GM13977 (cell line): ENCODE measurements around the gene TEX19.
"Not testable (repeated sequence)": the region's sequence is repeated elsewhere in the genome, so short reads cannot be mapped to it uniquely, and the experiment has no call there.

ENCODE experiments used
- DNase-seq: peaks from one replicate; pipeline ENCODE4 v3.0.0; 2012; ENCODE audit warnings: low spot score
- CTCF ChIP-seq: IDR thresholded peaks from 2 replicates; pipeline ENCODE4 v1.5.1; 2012; ENCODE audit warnings: mild to moderate bottlenecking, control low read depth; ENCODE audit not compliant: insufficient read depth; ENCODE audit errors: extremely low read depth, missing control alignments
- in situ Hi-C: fragments of 300-500 bp; cut with MboI; formaldehyde crosslinking; loops from one replicate; pipeline ENCODE4 v1.12.0; 2022; ENCODE audit warnings: low sequenced_read_pairs, low pct_unique_long_range_greater_than_20kb, mixed read lengths, inconsistent platforms; ENCODE audit not compliant: unreplicated experiment

TEX19 gene

GRCh38 chr17:82357394-82357793 lies 1.7 kb upstream of the TEX19 start:
- TF ChIP-seq CTCF: no peak
- in situ Hi-C loops: loop anchor here (10.0 kb wide), 1 partner anchor 197 kb away; no protein-coding TSS in a partner anchor
- DNase-seq: no peak

- in situ Hi-C loops: loop anchor here (10.0 kb wide), 1 partner anchor 195 kb away; no protein-coding TSS in a partner anchor
- DNase-seq: not testable (repeated sequence)
These were observed 516 bp downstream of the TEX19 start for GRCh38 chr17:82359451-82360074.

DNA sequence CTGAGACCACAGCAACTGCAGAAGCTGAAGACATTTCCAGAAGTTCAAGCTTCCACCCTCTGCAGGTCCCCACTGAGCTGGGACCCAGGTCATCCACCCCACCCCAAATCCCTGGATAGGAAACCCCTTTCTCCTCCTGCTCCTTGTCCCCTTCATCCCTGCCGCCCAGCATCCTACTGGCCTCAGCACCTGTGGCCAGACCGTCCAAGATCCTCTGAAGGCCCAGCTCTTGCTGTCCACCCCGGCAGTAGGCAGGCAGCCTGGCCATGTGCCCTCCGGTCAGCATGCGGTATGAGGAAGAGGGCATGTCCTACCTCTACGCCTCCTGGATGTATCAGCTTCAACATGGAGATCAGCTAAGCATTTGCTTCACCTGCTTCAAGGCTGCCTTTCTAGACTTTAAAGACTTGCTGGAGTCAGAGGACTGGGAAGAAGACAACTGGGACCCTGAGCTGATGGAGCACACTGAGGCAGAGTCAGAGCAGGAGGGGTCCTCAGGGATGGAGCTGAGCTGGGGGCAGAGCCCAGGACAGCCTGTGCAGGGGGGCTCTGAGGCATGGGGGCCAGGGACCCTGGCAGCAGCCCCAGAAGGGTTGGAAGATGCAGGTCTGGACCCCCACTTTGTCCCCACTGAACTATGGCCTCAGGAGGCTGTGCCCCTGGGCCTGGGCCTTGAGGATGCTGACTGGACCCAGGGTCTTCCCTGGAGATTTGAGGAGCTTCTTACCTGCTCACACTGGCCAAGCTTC lies 3.0 kb downstream of the TEX19 start:
- in situ Hi-C loops: no loop called here
- DNase-seq: no peak
- no peak for TF ChIP-seq CTCF

DNA sequence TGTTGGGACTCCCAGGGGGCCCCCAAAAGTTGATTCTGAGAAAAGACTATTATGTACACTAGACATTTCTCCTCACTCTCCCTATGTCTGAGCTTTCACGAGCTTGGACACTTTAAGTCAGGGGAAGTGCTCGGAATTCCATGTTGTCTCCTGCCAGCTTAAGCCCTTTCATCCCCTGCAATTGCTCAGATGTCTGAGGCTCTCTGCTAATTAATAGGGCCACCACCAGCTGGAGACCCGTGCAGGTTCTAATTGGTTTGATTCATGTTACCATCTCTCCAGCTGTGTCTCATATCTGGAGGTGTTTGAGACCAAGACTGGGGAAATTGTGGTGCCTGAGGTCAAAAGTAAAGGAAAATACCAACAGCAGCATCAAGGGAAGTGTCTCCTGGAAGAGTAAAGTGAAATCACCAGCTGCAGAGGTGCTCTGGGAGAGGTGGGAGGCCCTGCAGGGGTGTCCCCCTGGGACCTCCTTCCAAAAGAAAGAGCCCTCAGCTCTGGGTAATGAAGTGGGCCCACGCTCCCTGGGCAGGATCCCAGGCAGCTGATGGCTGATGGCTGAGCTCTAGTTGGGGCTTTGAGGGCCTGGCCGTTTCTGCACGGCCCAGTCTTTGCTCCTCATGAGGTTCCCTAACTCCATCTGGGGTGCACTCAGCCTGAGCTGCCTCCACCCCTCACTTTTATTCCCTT lies 6.7 kb downstream of the TEX19 start:
- no peak for TF ChIP-seq CTCF
- no peak for DNase-seq
- in situ Hi-C loops: no loop called here

- no peak for TF ChIP-seq CTCF
- in situ Hi-C loops: no loop called here
- no peak for DNase-seq
These were observed 7.7 kb downstream of the TEX19 start for GRCh38 chr17:82366749-82367148.

GRCh38 chr17:82367724-82368524 lies 8.9 kb downstream of the TEX19 start:
- DNase-seq: no peak
- in situ Hi-C loops: no loop called here
- TF ChIP-seq CTCF: no peak
